Measurements from ENCODE around the gene DNTT. TPM values are rescaled to one million over a fixed set of nuclear protein-coding genes. Genes with fewer than 3 reads are reported as not detected.

The DNTT gene
- total and polyA plus RNA-seq, 9 of the 15 experiments (the other 6 are each of a cell fraction or from before 2014, with no cell fraction given), result not detected

GRCh38 chr10:96313344-96313743 lies 9.1 kb downstream of the DNTT start:
- no peak overlapping the region for H3K27ac ChIP-seq (ENCODE audit: extremely low read depth, low read depth, low read length)
- no peaks in the 10 kb centered on the region for H3K9me3 ChIP-seq (replicated peaks; ENCODE audit: control insufficient read depth, insufficient read depth, low read depth, low read length)
- POLR2A ChIA-PET, result no interaction called here
- no peak overlapping the region for H3K4me3 ChIP-seq
- in situ Hi-C loops (cut with MboI), result no loop called here
- ATAC-seq (no peak), DNase-seq (ENCODE audit: extremely low read depth in 1 of 4, low spot score in 3 of 4) (no peak), FAIRE-seq (no peak)
- H4K20me1 ChIP-seq (replicated peaks; ENCODE audit: control insufficient read depth, insufficient read depth, low read length), result no peaks in the 10 kb centered on the region
- H2AFZ ChIP-seq (ENCODE audit: low read depth, low read length), result no peak overlapping the region
- H3K36me3 ChIP-seq (ENCODE audit: control insufficient read depth, insufficient read depth, low read length), result no peaks in the 10 kb centered on the region
- no peaks in the 10 kb centered on the region for H3K79me2 ChIP-seq (ENCODE audit: control insufficient read depth, insufficient read depth, low read length)
- no peak overlapping the region for H3K4me2 ChIP-seq (ENCODE audit: insufficient read depth, low read length)
- H3K4me1 ChIP-seq (replicated peaks in 1 of 2; ENCODE audit: control insufficient read depth in 2 of 2, insufficient read depth in 2 of 2, low read length in 2 of 2), result no peaks in the 10 kb centered on the region
- intact Hi-C loops (cut with micrococcal nuclease), result no loop called here
- BruUV-seq (replicated peaks), result no TSS peak
- peaks cover 2 to 8% of the 10 kb centered on the region in 2 experiments; a peak in 4 of 5 replicates for H3K27me3 ChIP-seq (ENCODE audit: control insufficient read depth in 2 of 2, insufficient read depth in 2 of 2, low read length in 2 of 2)
- whole genome bisulfite sequencing (ENCODE audit: insufficient coverage, low coverage, missing lambda C conversion rate), result 0% methylated on average over 2 of the region's 2 CpGs
- TF ChIP-seq EZH2 (IDR thresholded peaks at IDR 0.05; ENCODE audit: borderline replicate concordance, low read depth, low read length), result no peak
- TF ChIP-seq ERF (CRISPR knock-in tag; IDR thresholded peaks at IDR 0.05), result no peak
- no peak for TF ChIP-seq MAFK (IDR thresholded peaks at IDR 0.05; ENCODE audit: low read length)
- no peak for TF ChIP-seq NKRF (IDR thresholded peaks at IDR 0.05; ENCODE audit: borderline replicate concordance)
- TF ChIP-seq MYBL2 (IDR thresholded peaks at IDR 0.05; ENCODE audit: low read depth), result no peak
- no peak for TF ChIP-seq MYBL2 (CRISPR knock-in tag; IDR thresholded peaks at IDR 0.05; ENCODE audit: borderline replicate concordance)
- H3K9ac ChIP-seq (ENCODE audit: insufficient read depth in 1 of 2, low read depth in 2 of 2, low read length in 2 of 2), result no peak overlapping the region
- no peaks in the 10 kb centered on the region for H3K9me1 ChIP-seq (ENCODE audit: control insufficient read depth, insufficient read depth, low read length)
- CTCF ChIA-PET (ENCODE audit: low intra/inter-chr PET ratio), result no interaction called here

All from K562 (cell line).